Measurements from ENCODE around the gene BFSP1.

Gene BFSP1

DNA sequence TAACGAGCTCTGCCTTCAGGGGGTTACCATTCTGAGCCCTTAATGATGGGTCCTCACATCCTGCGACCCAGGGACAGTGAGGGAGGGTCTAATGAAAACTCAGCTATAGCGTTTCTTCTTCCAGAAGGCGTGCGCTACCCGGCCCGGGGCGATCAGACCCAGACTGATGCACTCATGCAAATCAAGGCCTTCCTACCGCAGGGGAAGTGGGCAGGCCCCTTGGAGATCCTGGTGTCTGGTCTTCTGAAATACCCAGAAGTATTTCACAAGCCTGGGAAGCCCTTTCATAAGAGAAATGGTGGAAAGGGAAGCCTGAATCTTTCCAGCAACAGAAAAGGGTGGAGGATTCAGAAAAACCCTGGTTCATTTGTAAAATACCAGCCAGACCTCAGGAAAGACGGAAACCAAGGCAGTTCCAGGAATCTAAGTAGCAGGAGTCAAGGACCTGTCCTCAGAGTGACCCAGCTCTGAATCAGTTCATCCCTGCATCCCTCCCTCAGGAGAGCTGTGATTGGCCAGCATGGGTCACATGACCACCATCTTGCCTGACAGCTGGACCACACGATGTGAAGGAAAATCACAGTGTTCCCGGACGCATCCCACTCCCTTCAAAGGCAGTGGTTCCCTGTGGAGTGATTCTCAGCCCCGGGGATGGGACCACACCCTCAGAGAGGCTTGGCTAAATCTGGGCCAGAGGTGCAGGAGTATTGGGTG is 12.7 kb downstream of the BFSP1 start:
- no peak for DNase-seq

DNA sequence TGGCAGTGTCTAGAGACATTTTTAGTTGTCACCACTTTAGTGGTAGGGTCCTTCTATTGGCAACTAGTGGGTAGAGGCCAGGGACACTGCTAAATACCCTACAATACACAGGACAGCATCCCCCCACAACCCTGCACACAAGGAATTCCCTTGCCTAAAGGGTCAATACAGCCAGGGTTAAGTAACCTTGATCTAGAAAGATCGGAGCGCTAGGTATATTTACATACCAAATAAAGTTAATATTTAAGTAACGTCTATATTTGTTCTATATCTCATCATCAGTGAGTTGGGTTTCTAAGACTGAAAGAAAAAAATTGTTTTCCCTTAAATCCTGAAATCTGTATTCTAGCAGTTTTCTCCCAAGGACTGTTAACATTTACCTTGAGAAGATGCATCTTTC is 16.1 kb downstream of the BFSP1 start:
- no peak for DNase-seq

DNA sequence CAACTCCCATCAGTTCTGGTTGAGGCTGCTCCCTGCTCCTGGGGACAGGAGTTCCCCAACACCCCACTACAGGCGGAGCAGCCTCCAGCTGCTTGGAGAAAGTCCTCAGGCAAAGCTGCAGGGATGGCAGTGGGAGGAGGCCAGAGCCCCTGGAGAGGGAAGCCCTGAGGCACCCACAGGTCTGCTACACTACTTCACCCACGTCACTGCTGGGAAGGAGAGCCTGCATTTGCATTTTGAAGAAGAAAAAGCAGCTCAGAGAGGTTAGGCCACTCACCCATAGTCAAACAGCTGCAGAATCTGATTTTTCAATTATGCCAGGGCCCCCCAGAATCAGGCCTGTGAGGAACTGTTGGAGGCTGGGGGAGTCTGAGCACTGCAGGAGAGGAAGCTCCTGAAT is 17.2 kb downstream of the BFSP1 start:
- no peak for DNase-seq

DNA sequence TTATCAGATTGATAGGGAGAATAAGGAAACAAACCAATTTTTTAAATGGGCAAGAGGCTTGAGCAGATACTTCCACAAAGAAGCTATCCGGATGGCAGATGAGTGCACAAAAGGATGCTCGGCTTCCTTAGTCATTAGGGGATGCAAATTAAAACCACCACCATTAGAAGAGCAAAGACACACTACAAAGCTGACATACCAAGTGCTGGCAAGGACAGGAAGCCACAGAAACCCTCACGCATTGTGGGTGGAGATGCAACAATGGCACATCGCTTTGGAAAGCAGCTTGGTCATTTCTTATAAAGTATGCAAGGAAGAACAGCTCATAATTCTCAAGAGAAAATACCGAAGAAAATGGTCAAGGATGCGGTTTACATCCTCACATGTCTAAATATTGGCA is 19.8 kb downstream of the BFSP1 start:
- DNase-seq: no peak

DNA sequence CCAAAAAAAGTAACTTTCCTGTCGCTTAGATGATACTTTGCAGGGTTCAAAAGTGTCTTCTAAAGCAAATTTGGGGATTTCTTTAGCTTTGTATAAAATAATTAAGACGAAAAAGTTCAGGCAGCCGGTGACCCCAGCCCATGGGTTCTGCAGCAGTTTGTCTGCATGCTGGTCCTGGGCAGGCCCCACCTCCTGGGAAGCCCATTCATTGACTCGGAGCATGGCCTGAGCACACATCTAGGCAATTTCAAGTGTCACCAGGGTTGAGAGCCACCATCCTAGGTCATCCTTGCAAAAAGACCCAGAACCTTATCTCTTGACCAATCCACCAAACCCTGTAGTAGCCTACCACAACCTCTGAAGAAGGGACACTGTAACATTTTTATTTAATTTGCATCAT is 20.6 kb downstream of the BFSP1 start:
- no peak for DNase-seq

DNA sequence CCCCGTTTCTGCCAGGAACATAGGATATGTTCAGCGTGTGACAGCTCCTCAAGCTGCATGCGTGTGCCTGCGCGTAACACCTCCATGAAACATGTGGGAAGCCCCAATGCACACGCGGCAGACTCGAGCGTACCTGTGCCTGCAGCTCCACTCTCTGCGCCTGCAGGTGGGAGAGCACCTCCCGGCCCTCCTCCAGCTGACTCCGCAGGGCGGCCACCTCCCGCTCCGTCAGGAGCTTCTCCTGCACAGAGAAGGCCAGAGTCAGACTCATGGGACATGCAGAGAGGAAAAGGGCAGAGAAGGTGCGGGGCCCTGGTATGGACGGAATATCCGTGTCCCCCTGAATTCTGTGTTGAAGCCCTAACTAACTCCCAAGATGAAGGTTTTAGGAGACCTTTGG is 22.4 kb downstream of the BFSP1 start:
- DNase-seq: no peak

DNA sequence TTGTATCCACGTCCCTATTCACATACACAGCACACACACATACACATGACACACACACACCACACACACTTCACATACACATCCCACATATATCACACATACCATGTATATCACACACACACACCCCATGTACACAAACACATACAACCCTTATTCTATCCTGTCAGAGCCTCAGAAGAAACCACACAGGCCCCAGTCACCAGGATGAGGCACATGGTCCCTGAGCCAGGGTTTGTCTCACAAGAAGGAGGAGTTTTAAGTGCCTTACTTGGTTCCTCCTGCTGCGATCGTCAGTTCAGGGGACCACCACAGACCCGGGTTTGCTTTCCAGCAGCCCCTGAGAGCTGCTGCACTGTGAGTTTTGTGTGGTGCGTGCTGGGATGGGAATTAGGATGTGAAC is 23.6 kb downstream of the BFSP1 start:
- no peak for DNase-seq

DNA sequence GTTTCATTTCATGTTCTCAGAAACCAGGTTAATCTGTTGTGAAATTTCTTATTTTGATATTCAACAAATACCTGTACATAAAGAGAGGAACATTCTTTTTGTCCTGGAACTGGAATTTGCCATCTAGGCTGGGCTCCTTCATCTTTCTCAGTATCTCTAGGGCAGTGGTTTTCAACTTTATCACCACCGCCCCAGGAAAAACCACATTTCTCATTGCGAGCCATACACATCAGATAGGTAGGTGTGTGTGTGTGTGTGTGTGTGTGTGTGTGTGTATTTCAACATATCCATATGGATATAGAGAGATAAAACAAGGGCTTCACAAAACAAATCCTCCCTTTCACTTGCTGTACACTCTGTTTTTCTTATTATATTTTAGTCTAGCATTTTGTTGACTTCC is 24.1 kb downstream of the BFSP1 start:
- DNase-seq: no peak

DNA sequence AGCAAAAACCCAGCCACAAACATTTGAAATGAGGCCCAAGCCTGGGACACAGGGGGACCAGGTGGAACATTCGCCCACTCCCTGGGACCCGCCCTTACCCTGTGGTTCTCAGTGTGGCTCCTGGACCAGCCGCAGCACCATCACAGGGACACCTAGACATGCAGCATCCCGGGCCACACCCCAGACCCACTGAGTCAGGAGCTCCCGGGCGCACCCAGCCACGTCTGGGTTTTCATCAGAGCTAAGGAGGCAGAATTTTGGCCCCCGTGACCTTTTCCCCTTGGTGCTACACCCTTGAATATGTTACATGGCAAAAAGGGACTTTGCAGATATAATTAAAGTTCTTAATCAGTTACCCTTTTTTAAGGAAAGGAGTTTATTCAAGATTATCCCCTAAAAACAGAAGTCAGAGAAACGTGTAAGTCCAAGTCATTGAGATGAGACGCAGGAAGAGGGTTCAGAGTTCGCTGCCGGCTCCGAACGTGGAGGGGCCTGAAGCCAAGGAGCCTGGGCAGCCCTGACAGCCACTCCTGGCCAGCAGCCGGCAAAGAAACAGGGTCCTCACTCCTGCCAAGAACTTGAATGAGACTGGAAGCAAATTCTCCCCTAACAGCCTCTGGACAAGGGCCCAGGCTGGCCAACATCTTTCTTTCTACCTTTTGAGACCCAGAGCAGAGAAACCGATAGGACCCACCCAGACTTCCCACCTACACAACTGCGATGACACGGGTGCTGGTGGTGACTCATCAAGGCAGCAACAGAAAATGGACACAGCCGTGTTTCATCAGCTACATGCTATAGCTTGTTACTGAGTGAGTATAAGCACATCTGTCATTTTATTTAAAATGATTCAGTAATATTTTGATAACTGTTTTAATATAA is 25.3 kb downstream of the BFSP1 start:
- DNase-seq: no peak

DNA sequence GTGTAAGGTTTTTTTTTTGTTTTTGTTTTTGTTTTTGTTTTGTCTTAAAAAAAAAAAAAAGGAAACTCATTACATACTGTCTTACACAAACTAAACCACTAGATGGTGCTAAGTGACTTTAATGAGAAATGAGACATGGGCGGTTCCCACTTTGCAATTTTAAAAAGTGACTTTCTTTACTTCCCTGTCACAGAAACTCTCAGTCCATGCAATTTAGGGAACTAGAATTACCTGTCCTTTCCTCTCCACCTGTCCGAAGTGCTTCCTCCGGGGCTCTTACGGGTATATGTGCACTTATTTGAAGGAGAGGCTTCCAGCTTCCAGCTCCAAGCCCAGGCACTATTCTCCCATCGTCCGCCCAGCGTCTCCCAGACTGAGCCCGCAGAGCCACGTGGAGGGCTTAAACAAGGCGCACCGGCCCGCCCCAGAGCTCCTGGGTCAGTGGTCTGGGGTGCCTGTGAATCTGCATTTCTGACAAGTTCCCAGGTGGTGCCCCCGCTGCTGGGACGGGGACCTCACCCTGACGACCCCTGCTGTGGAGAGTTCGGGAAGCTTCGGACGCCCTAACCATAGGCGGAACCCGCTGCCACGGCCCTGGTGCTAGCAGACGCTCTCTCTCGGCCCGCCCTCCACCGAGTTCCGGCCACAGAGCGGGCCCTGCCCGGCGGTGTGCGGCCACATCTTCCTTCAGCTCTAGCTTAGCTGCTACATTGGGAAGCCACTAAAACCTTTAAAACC is 26.1 kb downstream of the BFSP1 start:
- DNase-seq: peak; percentile 54

DNA sequence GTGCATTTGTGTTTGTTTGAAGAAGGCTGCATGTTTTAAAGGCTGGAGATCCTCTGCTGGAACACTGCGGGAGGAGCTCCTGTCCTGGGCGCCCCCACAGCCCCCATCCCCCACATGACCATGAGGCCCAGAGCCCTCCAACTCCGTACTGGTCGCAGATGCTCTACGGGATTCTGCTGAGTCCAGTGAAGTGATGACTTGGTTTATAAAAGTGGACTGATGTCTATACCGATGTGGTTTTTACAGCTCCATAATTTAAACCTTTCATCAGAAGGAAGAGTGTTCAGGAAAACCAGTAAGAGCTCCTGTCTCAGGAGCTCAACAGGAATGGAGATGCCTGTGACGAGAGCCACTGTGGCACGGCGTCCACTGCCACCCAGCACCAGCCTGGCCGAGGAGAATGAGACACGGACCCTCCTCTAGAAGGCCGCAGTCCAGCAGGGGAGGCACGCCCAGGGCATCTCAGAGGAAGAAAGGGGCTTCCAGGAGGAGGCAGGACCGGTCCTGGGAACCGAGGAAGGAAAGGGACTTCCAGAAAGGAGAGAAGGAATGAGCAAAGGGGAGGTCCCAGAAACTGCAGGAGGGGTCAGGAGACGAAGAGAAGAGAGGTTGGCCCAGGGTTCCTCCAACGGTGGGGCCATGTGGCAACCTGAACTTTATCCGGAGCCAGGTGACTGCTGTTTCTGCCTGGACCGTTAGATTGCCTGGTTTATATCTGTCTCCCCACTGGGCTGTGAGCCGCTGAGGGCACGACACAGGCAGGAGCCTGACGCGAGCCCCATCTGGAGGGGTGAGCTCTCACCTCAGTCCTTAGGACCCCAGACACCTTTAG is 26.9 kb downstream of the BFSP1 start:
- no peak for DNase-seq

DNA sequence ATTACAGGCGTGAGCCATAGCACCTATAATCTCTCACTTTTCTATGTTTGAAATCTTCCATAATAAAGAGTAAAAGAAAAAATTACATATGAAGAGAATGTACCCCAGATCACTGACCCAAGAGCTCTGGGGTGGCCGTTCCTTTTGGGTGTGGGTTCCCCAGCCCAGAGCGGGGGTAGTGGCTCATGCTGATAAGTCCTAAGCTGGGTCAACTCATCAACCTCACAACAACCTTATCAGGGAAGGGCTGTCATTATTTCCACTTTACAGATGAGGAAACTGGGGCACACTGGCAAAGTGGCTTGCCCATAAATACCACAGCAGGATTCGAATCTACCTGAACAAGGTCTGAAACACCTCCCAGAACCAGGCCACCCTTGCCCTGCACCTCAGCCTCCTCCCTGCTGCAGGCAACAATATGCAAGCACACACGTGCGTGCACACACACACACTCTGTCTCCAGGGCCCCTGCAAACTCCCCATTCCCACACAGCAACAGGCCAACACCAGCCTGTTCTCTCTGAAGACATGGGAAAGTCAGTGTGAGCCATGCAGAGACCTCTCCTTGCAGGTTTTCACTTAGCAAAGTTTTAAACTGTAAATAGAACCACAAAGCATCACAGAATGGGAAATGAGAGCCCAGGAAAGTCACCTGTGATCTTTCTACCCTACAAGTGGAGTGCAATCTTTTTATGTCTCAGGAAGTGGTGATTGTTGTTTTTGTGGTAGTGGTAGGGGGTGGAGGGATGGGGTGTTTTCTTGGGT is 27.7 kb downstream of the BFSP1 start:
- DNase-seq: no peak

DNA sequence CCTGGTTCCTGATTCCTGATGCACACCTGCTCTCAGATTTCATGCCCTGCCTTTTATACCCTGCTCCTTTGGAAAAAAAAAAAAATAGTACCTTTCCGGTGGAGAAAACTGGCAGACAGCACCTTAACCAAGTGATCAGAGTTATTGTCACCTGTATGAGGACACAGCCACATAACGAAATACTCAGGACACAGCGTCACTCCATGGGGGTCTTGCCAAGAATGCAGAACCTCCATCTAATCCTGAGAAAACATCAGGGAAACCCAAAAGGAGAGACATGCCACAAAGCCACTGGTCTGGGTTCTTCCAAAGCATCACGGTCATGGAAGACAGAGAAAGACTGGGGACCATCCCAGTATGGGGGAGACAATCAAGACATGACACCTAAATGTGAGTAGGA is 29.1 kb downstream of the BFSP1 start:
- DNase-seq: no peak

DNA sequence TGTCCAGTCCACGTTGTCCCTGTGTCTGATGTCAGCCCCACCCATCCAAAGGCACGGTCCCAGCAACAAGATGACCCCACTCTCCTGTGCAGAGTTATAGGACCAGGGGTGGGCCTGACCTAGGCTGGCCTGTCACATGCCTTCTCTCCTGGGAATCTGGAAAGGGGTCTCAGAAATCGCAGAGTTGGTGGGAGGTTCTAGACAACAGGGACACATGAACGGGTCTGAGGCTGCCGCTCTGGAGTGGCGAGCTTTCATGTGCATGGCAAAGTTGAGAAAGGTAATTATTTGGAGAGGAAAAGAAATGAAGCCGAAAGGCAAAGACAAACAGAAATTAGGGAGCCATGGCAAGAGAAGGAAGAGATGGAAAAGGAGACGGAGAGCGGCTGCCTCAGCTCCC is 29.5 kb downstream of the BFSP1 start:
- no peak for DNase-seq

DNA sequence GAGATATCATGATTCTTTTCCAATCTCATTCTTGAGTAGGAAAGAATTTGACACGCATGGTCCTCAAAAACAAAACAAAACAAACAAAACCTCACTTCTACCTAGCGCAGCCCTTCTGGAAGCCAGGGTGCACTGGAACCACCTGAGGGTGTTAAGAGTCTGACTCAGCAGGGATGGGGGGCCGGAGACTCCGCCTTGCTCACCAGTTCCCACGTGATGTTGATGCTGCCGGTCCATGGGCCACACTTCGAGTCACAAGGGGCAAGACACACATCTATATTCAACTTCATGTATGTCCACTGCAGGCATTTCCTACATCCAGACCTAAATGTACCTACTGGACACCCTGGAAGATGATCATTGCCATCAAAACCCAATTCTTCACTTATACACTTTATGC is 30.4 kb downstream of the BFSP1 start:
- no peak for DNase-seq

DNA sequence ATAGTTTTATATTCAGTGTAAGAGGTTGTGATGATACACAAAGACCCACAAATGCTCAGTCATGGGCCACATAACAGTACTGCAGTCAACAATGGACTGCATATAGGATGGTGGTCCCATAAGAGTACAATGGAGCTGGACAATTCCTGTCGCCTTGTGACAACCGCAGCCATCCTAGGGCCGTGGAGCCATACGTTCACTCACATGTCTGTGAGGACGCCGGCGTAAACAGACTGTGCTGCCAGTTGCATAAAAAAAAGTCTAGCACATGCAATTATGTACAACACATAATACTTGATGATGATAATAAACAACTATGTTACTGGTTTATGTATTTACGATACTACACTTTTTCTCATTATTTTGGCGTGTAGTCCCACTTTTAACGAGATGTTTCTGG is 30.9 kb downstream of the BFSP1 start:
- DNase-seq: no peak

DNA sequence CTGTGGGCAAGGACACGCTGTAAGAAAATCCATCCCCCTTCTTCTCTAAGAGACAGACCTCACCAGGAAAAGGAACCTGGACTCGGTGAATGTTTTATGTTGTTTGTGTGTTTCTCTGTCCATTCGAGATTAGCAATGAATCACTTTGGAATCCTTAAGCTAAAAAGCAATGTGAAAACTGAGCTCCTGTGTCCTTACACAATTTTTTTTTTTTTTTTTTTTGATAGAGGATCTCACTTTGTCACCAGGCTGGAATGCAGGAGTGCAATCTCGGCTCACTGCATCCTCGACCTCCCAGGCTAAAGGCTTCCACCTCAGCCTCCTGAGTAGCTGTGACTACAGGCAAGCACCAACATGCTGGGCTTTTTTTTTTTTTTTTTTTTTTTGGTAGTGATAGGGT is 32.1 kb downstream of the BFSP1 start:
- DNase-seq: no peak

DNA sequence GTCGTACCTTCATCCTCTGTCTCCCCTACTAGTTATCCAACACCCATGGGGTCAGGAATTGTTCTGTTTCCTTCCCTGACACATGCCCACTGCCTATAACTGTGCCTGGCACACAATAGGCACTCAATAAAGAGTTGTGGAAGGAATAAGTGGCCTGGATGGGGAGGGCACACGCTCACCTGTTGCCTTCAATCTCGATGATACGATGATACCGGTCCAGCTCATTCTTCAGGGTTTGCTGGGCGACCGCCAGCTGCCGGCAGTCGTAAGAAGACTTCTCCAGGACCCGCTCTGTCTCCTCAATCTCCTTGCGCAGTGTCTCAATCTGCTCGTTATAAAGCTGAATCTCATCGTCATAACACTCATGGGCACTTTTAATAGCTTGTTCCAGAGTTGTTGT is 32.5 kb downstream of the BFSP1 start:
- no peak for DNase-seq

DNA sequence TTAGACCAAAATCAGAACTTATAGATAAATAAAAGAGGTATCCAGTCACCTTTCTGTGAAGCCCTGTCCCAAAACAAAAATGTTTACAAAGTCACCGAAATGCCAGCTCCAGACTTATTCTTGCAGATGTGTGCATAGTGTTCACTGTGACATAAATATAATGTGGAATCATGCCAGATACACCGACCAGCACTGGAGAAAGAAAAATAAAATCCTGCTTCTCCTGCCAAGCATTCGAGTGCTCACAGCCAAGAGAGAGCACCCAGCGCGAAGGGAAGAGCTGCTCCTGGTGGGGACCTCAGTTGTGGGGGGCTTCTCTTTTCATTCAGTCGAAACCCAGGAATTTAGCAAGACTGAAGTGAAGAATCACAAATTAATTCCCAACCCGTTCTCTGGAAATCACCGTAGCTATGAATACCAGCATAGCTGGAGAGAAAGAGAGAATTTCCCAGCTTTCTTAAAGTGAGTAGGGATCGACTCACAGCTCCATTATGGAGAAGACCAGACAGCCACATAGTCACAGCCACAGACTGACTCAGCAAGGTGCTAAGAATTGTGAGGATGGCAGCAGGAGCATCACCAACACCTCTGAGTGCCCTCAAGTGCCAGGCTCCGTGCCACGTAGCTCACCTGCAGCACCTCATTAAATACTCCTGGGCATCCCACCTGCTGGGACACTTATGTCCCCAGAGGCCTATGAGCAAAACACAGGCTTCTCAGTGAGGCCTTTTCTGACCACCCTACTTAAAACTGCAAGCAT is 33.2 kb downstream of the BFSP1 start:
- DNase-seq: no peak

DNA sequence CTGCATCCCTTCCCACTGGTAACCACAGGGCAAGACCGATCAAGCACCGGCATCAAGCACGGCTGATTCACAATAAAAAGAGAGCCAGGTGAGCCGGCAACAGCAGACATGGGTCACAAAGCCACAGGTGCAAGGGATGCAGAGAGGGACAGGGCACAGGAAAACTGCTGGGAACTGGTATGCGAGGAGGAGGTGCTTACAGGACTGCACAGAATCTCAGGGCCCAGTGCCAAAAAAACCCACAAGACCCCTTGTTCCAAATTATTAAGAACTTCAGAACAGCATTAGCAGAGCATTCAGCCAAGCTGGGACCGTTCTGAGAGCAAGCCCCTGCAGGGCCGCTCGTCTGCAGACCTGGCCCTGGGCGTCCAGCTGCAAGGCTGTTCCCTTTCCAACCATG is 35.4 kb downstream of the BFSP1 start:
- no peak for DNase-seq

DNA sequence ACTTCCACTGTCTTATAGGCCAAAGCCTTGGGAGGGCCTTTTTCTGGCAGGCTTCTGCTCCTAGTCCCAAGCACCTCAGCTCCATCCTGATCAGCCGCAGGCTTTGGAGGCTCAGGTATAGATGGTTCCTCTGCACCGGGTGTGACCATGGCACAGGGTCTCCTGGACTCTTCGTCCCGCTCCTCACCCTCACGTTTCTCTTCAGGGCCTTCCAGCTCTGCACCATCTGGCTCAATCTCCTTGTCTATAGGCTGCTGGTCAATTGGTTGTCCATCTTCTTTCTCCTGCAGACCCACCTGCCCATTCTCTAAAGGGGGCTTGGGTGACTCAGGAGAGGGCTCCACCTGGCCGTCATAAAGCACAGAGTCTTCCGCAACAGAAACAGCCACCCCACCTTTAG is 37.0 kb downstream of the BFSP1 start:
- DNase-seq: no peak
